ENCODE measurements around the gene TMEM30A.

Gene TMEM30A
- total RNA-seq, result 105 to 229 (median 195) reads per million in 3 experiments

DNA sequence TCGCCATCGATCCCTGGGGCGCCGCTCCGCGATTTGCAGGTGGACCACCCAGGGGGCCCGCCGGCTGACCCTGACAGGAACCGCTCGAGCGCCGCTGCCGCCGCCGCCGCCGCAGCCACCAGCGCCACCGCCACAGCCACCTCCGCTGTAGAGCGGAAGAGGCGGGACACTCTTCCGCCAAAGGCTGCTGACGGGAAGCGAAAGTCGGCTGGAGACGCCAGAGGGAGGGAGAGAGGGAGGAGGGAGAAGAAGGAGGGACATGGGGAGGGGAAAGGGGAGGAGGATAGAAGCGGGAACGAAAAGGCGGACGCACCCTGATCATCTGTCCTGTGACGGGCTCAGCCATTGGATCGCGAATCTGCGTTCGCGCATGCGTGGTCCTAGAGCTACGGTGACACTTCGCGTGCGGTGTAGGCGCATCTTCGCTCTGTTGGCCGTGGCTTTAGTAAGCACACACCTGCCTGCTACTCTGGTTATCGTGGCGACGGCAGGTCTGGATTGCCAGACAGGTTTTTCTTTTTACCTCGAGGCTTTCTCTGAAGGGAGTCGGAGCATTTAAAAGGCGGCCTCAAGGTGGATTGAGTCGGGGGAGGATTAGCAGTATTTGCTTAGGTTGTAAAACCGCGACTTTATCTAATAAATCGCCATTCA lies at the start of gene TMEM30A:
TMEM30A (minus strand) TSS at position 161 of the 651 bp plus-strand sequence; CDS start at position 7, 154 bp downstream.
- DNase-seq, result peak; percentile 98

DNA sequence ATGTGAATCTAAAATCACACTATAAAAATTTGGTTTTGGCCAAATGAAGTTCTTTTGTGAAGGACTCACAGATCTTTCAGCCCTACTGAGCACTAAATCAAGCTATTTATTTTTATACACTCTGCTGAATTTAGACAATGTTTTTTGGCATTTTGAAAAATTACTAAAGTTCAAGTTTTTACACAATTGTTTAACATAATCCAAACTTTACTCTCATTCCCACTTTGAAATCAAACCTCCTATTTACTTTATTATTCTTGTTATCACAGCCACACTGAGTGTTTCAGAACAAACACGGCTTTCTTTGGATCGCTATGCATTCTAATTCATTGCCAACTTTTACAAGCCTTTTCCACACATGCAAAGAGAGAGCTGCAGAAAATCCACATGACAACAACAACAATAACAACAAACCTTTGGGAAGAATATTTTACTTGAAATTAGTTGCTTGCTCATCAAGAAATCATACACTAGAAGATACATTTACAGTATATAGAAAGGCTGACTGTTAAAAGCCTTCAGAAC lies 49.1 kb upstream of the TMEM30A start:
- DNase-seq, result no peak

- DNase-seq, result no peak
Measured at GRCh38 chr6:75331151-75331550, 46.6 kb upstream of the TMEM30A start.

DNA sequence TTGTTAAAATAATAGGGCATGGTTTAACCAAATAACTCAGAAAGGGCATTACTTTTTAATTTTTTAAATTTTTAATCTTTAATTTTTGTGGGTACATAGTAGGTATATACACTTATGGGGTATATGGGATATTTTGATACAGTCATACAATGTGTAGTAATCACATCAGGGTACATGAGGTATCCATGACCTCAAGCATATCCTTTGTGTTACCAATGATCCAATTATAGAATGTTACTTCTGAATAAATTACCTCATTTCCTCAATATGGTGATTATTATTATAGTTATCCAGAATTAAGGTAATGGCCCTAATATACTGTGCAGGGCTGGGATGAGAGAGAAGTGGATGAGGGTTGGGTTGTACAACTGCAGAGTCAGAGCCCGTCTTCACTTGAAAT lies 45.1 kb upstream of the TMEM30A start:
- no peak for DNase-seq

- DNase-seq, result no peak
Measured at GRCh38 chr6:75327807-75328206, 43.2 kb upstream of the TMEM30A start.

DNA sequence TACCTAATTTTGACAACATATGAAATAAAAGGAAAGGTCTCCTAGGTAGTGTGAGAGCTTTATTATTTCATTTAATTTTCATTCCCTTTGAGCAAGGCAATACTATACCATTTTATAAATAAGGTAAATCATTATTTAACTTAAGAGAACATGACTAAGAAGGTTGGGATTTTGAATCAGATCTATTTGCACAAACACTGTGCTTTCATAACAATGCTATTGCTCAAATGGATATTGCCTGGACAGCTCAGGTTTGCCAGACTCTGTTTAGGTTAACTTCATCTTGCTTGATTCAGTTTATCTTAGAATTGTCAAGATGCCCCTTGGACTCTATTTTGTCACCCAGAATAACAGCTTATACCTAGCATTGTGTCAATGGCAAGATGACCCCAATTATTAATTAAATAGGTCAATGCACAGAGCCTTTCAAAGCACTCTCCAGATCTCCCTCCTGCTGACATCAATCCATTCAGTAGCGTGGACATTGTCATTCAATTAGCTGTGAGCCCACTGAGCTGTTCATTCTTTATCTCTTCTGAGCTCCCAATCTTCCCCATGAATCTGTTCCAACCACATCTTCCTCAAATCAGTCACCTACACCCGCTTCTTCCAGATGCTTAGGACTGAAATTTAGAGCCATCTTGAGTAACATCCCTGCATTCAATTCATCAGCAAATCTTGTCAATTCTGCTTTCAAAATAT lies 42.1 kb upstream of the TMEM30A start:
- no peak for DNase-seq

- no peak for DNase-seq
Measured at GRCh38 chr6:75318900-75319299, 34.3 kb upstream of the TMEM30A start.

DNA sequence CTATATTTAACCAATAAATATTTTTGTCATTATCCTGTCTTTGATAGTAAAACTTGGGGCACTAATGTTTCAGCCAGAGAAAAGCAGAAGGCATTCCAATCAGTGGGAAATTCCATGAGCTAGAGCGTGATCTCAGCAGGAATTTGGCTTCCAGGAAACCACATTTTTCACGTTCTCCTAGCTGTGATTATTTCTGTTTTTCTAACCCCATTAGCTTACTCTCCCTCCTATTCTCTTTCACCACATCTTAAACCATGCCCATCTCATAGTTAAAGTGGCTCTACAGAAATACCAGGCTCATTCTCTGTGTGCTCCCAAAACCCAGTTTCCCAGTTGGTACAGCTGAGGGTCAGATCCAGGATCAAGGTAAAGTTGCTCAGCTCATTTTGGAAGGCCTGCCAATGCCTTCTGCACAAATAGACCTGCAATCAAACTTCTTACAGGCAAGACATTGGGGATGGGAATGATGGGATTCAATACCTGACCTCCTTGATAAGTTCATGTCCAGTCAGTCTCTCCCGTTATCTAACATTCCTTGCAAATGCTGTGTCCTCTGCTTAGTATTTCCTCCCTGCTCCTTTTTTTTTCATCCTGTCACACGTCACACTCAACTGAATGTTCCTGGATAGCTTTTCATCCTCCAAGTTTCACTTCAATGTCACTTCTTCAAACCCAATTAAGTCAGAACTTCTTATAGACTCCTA lies 33.1 kb upstream of the TMEM30A start:
- no peak for DNase-seq

GRCh38 chr6:75315978-75316377 lies 31.4 kb upstream of the TMEM30A start:
- DNase-seq, result no peak

DNA sequence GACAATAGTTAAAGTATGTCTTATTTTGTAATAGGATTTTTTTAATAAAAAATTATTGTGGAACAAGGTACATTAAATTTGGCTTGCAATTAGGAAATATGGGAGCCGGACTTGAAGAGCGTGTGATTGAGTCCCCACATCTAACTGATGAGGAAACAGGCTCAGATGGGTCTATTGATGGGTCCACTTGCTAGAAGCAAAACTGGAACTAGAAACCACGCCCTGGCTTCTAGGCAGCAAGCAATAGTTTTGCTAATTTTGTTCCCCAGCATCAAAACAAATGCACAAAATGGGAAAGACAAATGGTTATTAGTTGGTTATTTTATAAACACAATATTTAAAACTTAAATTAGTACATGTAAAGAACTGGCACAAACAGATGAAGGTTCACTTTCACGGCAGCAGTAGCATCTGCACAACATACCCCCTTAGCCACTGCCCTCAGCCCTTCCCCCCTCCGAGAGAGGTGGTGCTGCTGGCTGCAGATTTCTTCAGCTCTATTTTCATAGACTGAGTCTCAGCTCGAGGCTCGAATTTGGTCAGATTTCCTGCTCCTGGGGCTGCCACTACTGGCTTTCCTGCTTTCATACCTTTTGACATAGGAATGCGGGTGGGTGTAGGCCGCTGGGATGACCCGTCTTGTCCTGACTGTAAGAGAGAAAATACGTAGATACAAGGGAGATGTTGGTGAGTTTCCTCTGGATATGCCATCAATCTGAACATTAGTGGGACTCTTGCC lies 23.8 kb upstream of the TMEM30A start:
- no peak for DNase-seq

- DNase-seq, result no peak
Measured at GRCh38 chr6:75307364-75308004, 22.9 kb upstream of the TMEM30A start.

- no peak for DNase-seq
Measured at GRCh38 chr6:75306064-75306463, 21.5 kb upstream of the TMEM30A start.

DNA sequence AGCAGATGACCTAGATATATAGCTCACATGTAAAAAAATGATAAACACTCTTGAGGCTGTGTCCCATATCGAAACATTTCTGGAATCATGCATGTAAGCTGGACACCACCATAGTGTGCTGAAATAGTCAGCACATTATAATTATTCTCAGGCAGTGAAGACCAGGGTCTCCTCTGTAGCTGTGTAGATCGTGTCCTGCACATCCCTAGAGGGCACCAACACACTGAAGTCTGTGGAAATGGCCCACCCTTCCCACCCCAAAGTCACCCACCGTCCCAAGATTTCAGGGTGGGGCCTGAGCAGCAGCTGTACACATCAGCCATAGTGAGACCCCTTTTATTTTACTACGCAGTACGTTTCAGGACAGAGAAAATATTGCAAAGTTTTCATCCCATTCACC lies 21.0 kb upstream of the TMEM30A start:
- no peak for DNase-seq

DNA sequence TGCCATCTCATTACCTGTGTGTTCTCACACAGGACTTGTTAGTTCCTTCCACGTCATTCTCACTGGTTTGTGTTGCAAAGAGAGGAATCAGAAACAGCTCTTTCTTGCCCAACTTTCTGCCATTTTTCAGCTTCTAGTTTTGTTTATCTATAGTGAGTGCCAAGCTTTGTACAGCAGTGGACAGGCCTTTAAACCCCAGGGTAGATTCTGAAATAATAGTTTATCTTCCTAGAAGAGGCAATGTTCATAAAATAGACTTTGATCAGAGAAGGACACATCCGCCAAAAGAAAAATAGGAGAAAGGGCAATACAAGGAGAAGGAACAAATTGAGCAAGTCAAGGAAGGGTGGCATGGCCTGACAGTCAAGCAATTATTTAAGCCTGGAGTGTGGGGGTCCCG lies 17.7 kb upstream of the TMEM30A start:
- DNase-seq, result no peak

DNA sequence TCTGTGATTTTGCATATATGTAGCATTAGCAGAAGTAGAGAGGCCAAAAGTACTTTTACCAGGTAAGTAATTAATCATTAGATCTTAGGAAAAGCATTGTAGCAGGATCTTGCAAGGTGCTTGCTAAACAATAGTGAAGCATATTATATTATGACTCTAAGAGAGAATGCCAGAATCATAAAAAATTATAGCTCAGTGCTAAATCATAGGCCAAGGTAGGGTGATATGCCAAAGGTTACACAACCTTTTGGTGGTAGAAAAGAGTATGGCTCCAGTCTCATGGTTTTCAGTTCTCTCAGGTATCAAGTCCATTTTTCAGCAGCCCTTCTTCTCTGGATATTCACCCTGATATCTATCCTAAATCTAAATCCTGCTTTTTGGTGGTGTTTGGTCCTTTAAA lies 16.9 kb upstream of the TMEM30A start:
- no peak for DNase-seq

DNA sequence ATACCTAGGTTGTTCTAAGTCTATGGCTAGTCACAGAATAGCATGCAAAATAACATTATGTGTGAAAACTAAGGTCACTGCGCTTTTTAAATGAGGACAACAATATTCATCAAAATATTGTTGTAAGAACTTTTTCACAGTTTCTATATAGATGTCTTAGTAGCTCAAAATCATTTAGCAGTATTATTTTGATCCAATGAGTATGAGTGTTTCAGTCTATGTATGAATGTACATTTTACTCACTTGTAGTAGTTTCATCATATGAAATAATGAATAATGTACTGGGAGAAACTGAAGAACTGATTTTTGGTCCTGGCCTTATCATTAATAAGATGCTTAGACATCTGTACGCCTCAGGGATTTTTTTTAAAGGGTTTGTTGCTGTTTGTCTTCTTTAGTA lies 16.5 kb upstream of the TMEM30A start:
- no peak for DNase-seq

DNA sequence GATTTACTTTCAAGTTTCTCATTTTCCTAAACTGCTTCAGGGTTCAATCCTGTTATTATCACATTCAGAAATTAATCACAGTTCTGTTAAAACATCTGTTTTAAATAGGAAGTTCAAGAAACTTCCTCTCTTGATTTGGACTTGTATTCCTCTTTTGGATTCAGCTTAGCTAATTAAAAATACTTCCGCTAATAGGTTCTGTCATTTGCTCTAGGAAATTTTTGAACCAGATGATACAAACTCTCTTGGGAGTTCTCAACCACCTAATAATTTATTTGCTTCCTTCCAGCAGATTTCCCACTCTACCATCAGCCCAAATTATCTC lies 15.9 kb upstream of the TMEM30A start:
- no peak for DNase-seq

GRCh38 chr6:75299801-75300530 lies 15.4 kb upstream of the TMEM30A start:
- no peak for DNase-seq

- DNase-seq, result peak; percentile 50
Measured at GRCh38 chr6:75296811-75297779, 12.5 kb upstream of the TMEM30A start.

- DNase-seq, result no peak
Measured at GRCh38 chr6:75292555-75292954, 8.0 kb upstream of the TMEM30A start.

GRCh38 chr6:75291744-75292143 lies 7.2 kb upstream of the TMEM30A start:
- DNase-seq, result no peak

Data from central memory CD4-positive, alpha-beta T cell (primary cell).